Subcutaneous abdominal adipose tissue (tissue), 5 donors: ENCODE data around the gene CCNH.
A peak's percentile ranks its signal among the peaks of the same experiment; 100 is the strongest.

ENCODE experiments used
- H3K27ac ChIP-seq: one replicate; pipeline ENCODE4 v1.7.0; 2013; ENCODE audit warnings: low read depth, mild to moderate bottlenecking, inconsistent platforms, low read length, moderate library complexity
- H3K27me3 ChIP-seq, 5 donors: one replicate each; pipeline ENCODE4 v1.7.0; 2013; ENCODE audit warnings: low read length in 5 of 5, inconsistent platforms in 1 of 5; ENCODE audit not compliant: control insufficient read depth in 5 of 5, insufficient read depth in 4 of 5
- H3K36me3 ChIP-seq, 5 donors: one replicate each; pipeline ENCODE4 v1.7.0; 2013; ENCODE audit warnings: low read length in 5 of 5; ENCODE audit not compliant: control insufficient read depth in 5 of 5, insufficient read depth in 5 of 5
- H3K4me1 ChIP-seq, 5 donors: one replicate each; pipeline ENCODE4 v1.7.0; 2013; ENCODE audit warnings: low read length in 5 of 5, mild to moderate bottlenecking in 3 of 5, moderate library complexity in 1 of 5; ENCODE audit not compliant: control insufficient read depth in 5 of 5, insufficient read depth in 5 of 5
- H3K4me3 ChIP-seq, 5 donors: one replicate each; pipeline ENCODE4 v1.7.0; 2013; ENCODE audit warnings: low read length in 5 of 5, low read depth in 1 of 5
- H3K9ac ChIP-seq, 5 donors: one replicate each; pipeline ENCODE4 v1.7.0; 2013; ENCODE audit warnings: low read length in 5 of 5, mild to moderate bottlenecking in 4 of 5, moderate library complexity in 3 of 5
- H3K9me3 ChIP-seq, 5 donors: one replicate each; pipeline ENCODE4 v1.7.0; 2013; ENCODE audit warnings: low read length in 5 of 5; ENCODE audit not compliant: control insufficient read depth in 5 of 5
- donor health status: healthy.
- donor health status: healthy.
- donor health status: healthy.
- donor health status: healthy.
- donor health status: healthy.

CCNH gene

DNA sequence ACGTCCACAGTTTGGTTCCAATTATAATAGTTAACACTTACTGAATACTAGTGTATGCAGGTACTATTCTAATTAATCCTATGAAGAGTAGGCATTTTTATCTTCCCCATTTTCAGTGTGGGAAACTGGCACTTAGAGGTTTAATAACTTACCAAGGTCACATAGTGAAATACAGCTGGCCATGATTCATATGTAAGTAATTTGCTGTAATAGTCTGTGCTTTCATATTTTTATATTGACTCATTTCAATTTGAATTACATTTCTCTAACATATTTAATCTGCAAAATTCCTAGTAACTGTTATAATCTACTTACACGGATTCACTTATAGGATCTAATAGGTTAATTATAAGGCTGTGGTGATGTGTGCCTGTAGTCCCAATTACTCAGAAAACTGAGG, 19.4 kb downstream of the CCNH start:
- peak overlapping the region; percentile 87 for H3K27ac ChIP-seq
- H3K4me3 ChIP-seq = no peak overlapping the region
- H3K27me3 ChIP-seq = no peaks in the 10 kb centered on the region
- peak overlapping the region in 1 of 5 donors; percentile 84 for H3K9ac ChIP-seq
- H3K4me1 ChIP-seq = peaks cover 0 to 54% (median 34%) of the 10 kb centered on the region in 5 donors
- no peaks in the 10 kb centered on the region for H3K9me3 ChIP-seq
- peaks cover 35 to 83% (median 57%) of the 10 kb centered on the region in 5 donors for H3K36me3 ChIP-seq

DNA sequence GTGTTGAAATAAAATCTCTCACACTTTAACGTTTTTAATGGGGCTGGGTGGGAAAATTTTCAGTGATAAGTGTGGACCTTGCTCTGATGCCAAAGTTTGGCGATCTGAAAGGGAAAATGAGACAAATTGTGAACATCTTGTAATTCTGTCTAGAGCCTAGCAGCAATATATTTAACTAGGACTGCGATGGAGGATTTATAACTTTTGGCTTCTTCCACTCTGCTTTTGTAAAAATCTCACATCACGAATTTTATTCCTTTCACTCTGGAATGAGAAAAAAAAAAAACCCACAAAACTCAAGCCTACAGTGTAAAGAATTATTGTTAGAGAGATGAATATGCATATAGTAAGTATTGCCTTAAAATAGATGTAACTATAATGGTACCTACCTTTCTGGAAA, 19.9 kb downstream of the CCNH start:
- peak overlapping the region in 1 of 5 donors; percentile 54 for H3K9ac ChIP-seq
- H3K9me3 ChIP-seq = no peaks in the 10 kb centered on the region
- peak overlapping the region; percentile 87 for H3K27ac ChIP-seq
- peaks cover 39 to 86% (median 58%) of the 10 kb centered on the region in 5 donors for H3K36me3 ChIP-seq
- no peak overlapping the region for H3K4me3 ChIP-seq
- peaks cover 0 to 55% (median 34%) of the 10 kb centered on the region in 5 donors for H3K4me1 ChIP-seq
- H3K27me3 ChIP-seq = no peaks in the 10 kb centered on the region

DNA sequence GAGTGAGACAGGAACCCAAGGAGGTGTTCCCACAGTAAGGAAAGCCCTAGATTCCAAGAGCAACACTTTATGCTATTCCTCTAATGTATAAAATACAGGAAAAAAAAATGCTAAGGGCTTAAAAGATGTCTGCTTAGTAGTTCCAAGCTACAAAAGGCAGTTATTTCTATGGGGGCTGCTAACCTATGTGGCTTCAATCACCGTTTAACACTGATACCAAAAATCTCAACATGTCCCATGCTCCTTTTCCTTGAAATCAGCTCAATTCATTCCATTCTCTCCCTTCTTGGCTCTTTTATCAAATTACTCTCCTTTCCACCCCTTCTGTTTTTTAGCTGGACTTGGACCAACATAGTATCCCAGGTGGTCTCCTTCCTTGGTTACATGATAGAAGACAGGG, 20.6 kb downstream of the CCNH start:
- no peak overlapping the region for H3K4me3 ChIP-seq
- no peaks in the 10 kb centered on the region for H3K27me3 ChIP-seq
- no peaks in the 10 kb centered on the region for H3K9me3 ChIP-seq
- peak overlapping the region in 1 of 5 donors; percentile 54 for H3K9ac ChIP-seq
- H3K4me1 ChIP-seq = peaks cover 0 to 55% (median 34%) of the 10 kb centered on the region in 5 donors
- H3K36me3 ChIP-seq = peaks cover 44 to 87% (median 62%) of the 10 kb centered on the region in 5 donors
- H3K27ac ChIP-seq = peak overlapping the region; percentile 87

DNA sequence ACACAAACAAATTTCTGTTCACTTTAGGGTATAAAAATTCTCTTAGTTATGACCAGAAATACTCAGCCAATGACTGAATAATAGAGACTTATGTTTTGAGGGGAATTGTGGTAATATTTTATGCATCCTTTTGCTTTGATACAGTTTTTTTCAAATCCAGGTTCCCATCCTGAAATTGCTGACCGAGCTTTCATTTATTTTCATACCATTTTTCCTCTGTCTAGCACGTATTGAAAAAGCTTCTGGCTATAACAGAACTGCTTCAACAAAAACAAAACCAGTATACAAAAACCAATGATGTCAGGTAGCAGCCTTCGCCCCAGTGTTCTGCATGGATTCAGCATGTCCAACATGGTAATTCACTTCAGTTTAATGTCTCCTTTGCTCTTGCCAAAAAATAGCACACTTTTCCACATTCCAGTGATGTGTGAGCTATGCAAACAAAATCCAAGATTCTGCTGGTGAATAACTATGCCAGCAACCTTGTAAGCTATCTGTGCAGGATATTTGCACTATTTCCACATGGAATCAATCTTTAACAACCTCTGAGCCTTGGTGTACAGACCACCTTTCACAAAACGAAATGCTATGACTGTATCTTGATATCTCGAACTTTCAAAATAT, 22.0 kb downstream of the CCNH start:
- peaks cover 43 to 81% (median 65%) of the 10 kb centered on the region in 5 donors for H3K36me3 ChIP-seq
- H3K9me3 ChIP-seq = no peaks in the 10 kb centered on the region
- H3K4me3 ChIP-seq = no peak overlapping the region
- H3K27ac ChIP-seq = peak overlapping the region; percentile 87
- H3K4me1 ChIP-seq = peaks cover 0 to 49% (median 34%) of the 10 kb centered on the region in 5 donors
- no peak overlapping the region for H3K9ac ChIP-seq
- H3K27me3 ChIP-seq = no peaks in the 10 kb centered on the region

DNA sequence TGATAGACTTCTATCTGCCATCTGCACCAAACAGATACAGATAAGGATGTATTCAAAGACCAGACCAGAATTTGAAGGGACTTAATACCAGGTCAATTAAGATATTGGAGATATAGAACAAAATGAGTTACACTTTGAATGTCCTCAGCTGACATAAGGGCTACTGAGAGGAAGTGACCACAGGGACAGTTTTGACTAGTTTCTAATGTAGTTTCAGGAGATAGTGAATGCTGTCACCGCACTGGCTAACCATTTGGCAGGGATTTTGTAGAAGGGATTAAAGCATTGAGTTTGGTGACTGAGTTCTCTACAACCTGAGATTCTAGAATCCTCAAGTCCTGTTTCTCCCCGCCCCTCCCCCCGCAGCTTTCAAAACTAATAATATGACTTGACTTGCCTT, 22.7 kb downstream of the CCNH start:
- Histone ChIP-seq H3K4me3 (no peak overlapping the region), H3K27ac (peak overlapping the region; percentile 48), H3K4me1 (peaks cover 0 to 51% (median 29%) of the 10 kb centered on the region in 5 donors), H3K9me3 (no peaks in the 10 kb centered on the region), H3K27me3 (no peaks in the 10 kb centered on the region), H3K36me3 (peaks cover 38 to 76% (median 60%) of the 10 kb centered on the region in 5 donors), H3K9ac (no peak overlapping the region)

DNA sequence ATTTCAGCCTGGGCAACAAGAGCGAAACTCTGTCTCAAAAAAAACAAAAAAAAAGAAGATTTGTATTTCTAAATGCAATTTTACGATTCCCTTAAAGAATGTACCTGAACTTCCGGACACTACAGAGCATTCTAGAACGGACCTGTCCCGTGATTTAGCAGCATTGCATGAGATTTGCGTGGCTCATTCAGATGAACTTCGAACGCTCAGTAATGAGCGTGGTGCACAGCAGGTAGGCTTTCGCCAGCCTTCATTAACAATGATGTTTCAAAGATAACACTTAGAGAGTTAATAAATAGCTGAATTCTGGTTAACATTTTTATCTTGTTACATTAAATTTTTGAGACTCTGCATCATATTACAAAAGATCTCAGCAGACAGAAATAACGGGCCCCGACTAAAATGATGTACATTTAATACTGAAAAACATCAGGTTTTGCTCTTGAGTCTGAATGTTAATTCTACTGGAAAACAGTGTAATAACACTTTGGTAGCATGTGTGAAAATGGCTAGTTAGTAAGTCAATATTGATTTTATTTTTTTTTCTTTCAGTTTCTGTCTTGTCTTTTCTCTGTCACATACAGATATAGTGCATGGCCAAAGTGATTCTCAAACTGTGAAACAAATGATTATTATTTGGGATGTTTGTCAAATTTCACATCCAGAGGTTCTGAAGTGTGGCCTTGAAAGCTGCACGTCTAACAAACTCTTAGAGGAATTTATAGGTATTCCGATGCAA, 23.3 kb downstream of the CCNH start:
- Histone ChIP-seq H3K27ac (peak overlapping the region; percentile 48), H3K4me1 (peaks cover 0 to 47% (median 24%) of the 10 kb centered on the region in 5 donors), H3K4me3 (no peak overlapping the region), H3K9me3 (no peaks in the 10 kb centered on the region), H3K36me3 (peaks cover 37 to 70% (median 60%) of the 10 kb centered on the region in 5 donors), H3K27me3 (no peaks in the 10 kb centered on the region), H3K9ac (no peak overlapping the region)

DNA sequence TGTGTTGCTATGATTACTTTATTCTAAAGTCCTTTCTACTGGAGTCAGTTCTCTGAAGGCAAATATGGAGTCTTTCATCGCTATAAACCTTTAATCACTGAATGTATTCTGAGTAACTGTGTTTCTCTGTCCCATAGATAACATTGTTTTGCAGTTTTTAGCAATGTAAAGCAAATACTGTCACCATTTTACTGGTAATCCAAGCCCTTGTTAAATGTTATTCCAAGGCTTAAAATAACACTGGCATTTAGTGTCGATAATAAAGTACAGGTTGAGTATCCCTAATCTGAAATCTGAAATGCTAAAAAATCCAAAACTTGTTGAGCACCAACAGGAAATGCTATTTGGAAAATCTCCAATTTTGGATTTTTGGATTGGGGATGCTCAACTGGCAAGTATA, 24.6 kb downstream of the CCNH start:
- H3K9me3 ChIP-seq = no peaks in the 10 kb centered on the region
- H3K9ac ChIP-seq = no peak overlapping the region
- H3K4me3 ChIP-seq = no peak overlapping the region
- H3K36me3 ChIP-seq = peaks cover 32 to 73% (median 62%) of the 10 kb centered on the region in 5 donors
- H3K4me1 ChIP-seq = peaks cover 0 to 36% (median 14%) of the 10 kb centered on the region in 5 donors
- H3K27me3 ChIP-seq = no peaks in the 10 kb centered on the region
- peak overlapping the region; percentile 24 for H3K27ac ChIP-seq

DNA sequence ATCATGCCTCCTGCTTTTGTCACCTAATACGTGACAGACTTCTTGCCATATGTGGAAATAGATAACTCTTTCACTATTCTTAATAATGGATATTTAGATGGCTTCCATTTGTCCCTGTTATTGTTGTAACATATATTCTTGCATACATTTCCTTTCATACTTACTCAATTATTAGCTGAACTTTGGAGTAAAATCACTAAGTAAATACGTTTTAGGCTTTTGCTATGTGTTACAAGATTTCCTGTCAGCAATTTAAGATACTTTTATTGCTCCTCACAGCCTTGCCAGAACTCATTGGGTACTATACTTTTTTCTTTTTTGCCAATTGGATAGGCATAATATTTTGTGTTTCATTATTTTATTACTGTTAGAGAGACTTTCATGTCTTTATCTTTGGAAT, 26.9 kb downstream of the CCNH start:
- no peak overlapping the region for H3K4me3 ChIP-seq
- H3K27ac ChIP-seq = peak overlapping the region; percentile 19
- peaks cover 0 to 23% (median 5%) of the 10 kb centered on the region in 5 donors for H3K4me1 ChIP-seq
- peaks cover 21 to 62% (median 50%) of the 10 kb centered on the region in 5 donors for H3K36me3 ChIP-seq
- no peaks in the 10 kb centered on the region for H3K27me3 ChIP-seq
- no peaks in the 10 kb centered on the region for H3K9me3 ChIP-seq
- H3K9ac ChIP-seq = no peak overlapping the region

DNA sequence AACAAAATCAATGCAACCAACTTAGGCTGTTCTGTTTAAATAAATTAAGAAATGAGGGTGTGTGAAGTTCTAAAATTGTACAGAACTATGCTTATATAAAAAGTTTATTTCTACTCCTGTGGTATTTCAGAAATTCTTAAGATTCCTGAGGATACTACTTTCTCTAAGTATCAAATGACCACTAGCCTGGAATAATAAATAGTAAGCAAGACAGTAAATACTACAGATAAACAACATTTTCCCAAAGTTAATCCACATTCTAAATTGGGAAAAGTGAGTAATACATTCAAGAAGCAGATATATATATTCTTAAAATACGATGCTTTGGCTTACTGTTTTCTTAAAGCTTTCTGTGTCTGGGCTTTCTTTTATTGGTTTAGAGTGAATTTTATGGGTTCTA, 29.5 kb downstream of the CCNH start:
- H3K27ac ChIP-seq = no peak overlapping the region
- H3K4me3 ChIP-seq = no peak overlapping the region
- H3K27me3 ChIP-seq = no peaks in the 10 kb centered on the region
- peaks cover 0 to 17% (median 0%) of the 10 kb centered on the region in 5 donors for H3K4me1 ChIP-seq
- no peak overlapping the region for H3K9ac ChIP-seq
- H3K9me3 ChIP-seq = no peaks in the 10 kb centered on the region
- peaks cover 20 to 65% (median 51%) of the 10 kb centered on the region in 5 donors for H3K36me3 ChIP-seq

DNA sequence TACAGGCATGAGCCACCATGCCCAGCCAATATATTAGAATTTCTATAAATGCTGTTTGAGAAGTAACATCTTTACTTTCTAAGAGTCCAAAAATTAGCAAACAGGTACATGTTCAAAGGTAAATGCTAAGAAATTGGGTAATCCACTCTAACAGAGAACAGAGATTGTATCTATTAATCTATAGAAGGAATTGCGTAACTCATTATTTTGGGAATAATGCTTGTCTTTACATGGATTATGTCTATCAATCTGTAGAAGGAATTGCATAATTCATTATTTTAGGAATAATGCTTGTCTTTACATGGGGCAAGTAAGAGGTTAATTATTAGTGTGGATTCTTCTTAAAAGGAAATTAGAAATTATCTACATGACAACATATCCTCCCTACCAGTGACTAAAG, 30.5 kb downstream of the CCNH start:
- Histone ChIP-seq H3K4me3 (no peak overlapping the region), H3K9ac (no peak overlapping the region), H3K27me3 (no peaks in the 10 kb centered on the region), H3K36me3 (peaks cover 20 to 60% (median 50%) of the 10 kb centered on the region in 5 donors), H3K4me1 (peaks cover 0 to 17% (median 0%) of the 10 kb centered on the region in 5 donors), H3K9me3 (no peaks in the 10 kb centered on the region), H3K27ac (no peak overlapping the region)
